Esophagus squamous epithelium (tissue), 5 donors: ENCODE measurements around the gene DENND4A. TPM values are rescaled to one million over a fixed set of nuclear protein-coding genes. Genes with fewer than 3 reads are reported as not detected.
A peak's percentile ranks its signal among the peaks of the same experiment; 100 is the strongest.

Source experiments
- DNase-seq: peaks from one replicate; lab custom pipeline; 2025; lab: John Stamatoyannopoulos, UW
- H3K27ac ChIP-seq, 4 donors: fragments of 200-600 bp; sonication (generic); one replicate each; pipeline ENCODE4 v1.5.1; 2016 to 2019; ENCODE audit warnings: mild to moderate bottlenecking in 1 of 4
- H3K27me3 ChIP-seq, 4 donors: fragments of 200-600 bp; sonication (generic); 1 replicate in 3 of 4; 2 replicates in 1 of 4; pipeline versions ENCODE4 v1.5.1 to v1.6.0; 2017 to 2021; ENCODE audit warnings: antibody characterized with exemption in 1 of 4
- H3K36me3 ChIP-seq, 3 donors: fragments of 200-600 bp; sonication (generic); one replicate each; pipeline ENCODE4 v1.5.1; 2016 to 2019
- H3K4me1 ChIP-seq, 3 donors: fragments of 200-600 bp; sonication (generic); one replicate each; pipeline ENCODE4 v1.5.1; 2017 to 2019
- H3K4me3 ChIP-seq, 4 donors: fragments of 200-600 bp; sonication (generic); 1 replicate in 3 of 4; 2 replicates in 1 of 4; pipeline ENCODE4 v1.5.1; 2016 to 2019; ENCODE audit warnings: mild to moderate bottlenecking in 2 of 4, moderate library complexity in 1 of 4
- H3K9me3 ChIP-seq, 3 donors: fragments of 200-600 bp; sonication (generic); one replicate each; pipeline ENCODE4 v1.5.1; 2016 to 2019
- POLR2A ChIP-seq, 4 donors: fragments of 450-650 bp; IDR thresholded peaks; one replicate each; pipeline ENCODE4 v1.6.1; 2017; ENCODE audit warnings: antibody characterized with exemption in 4 of 4, mild to moderate bottlenecking in 4 of 4, moderate library complexity in 3 of 4
- WGBS, 2 donors: methylation state at CpG; one replicate each; pipeline ENCODE4 v1.1.5; 2018; 5-methylcytosine and 5-hydroxymethylcytosine counted together
- intact Hi-C: fragments of 100-400 bp; cut with DNase I; formaldehyde crosslinking; loops from one replicate; pipeline ENCODE4 v1.15.0; 2022
- total RNA-seq, 4 donors: library from RNA; depleted of rRNA; stranded (reverse); fragments of >200 nt; gene quantifications; one replicate each; pipeline ENCODE4 v1.1.0, GENCODE V29; 2016
- TF ChIP-seq, protein P1 (sequence below), 6 experiments: fragments of 450-650 bp in 4 of 6; fragments of 200-600 bp in 2 of 6; sonication (generic) in 2 of 6; IDR thresholded peaks; one replicate each; pipeline ENCODE4 v1.5.1; 2016 to 2019; ENCODE audit warnings: antibody characterized with exemption in 6 of 6, mild to moderate bottlenecking in 4 of 6, moderate library complexity in 4 of 6
- donor health status: DM: yes; HTN: yes; CAD: no.

The DENND4A gene
- total RNA-seq, 4 donors from 2014 or later: 5.9 to 22.3 (median 10.9) TPM

DNA sequence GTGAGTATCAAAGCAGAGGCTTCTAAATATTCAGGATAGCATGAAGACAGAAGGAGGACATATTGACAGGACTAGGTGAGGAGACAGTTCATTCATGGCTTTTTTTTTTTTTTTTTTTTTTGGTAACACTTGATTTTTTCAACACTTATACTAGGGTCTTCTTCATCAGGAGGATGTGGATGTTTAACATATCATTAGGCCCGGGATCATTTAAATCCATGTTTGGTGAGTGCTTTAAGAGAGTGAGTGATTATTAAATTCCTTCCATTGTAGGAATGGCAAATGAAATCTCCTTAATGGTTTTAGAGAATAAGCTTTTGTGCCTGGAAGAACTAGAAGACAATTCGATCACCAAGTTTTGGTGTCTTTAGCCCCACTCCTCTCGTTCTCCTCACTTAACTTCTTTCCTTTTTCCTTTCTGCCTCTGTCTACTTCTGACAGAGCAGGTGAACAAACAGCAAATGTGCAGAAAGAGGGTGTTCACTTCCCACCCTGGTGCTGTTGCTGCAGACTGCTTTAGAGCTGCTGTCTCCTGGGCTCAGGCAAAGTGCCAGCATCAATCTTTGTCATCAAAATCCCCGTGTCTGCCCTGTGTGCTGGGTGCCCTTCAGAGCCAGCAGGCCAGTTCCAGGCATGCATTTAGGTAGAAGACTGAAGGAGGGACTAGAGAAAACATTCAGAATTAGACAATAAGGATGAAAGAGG lies 41.6 kb upstream of the DENND4A start:
- H3K9me3 ChIP-seq: no peaks in the 10 kb centered on the region

DNA sequence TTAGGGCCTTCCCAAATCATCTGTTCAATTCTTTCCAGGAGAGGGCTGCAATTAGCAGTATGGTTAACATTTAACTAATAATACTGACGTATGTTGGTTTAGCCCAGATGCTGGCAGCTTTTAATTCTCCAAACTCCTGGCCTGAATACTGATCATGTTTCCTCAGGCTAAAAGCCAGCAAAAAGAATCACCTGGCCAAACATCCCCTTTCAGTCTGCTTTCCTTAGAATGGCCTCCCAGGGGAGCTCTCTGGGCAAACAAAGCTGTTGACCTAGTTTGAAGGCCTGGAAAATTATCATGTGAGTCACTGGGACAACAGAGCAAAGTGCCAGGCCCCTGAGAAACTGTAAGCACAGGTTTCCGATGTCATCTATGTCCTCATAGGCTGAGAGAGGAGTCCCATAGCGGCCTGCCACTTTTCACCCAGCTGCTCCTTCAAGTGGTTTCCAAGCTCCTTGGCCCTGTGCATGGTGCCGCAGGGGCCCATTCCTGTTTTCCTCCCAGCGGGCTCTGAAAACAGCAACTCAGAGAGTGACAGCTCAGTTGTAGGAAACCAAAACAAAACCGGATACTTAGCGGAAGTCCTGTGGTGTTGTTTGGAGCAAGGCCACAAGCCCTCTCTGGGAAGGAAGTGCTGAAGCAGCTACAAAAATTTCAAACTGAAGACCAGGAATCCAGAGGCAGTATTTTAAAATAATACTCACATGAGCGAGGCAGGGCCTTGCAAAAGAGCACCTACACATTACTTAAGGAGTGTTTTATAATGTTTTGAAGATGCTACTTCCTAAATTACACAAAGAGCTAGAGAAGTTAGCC lies 40.7 kb upstream of the DENND4A start:
- Histone ChIP-seq H3K27ac (peak overlapping the region; percentile 69 to 89 (median 82)), H3K4me3 (peak overlapping the region in 3 of 4 donors; percentile 6 to 47 (median 24)), H3K9me3 (no peaks in the 10 kb centered on the region), H3K36me3 (no peaks in the 10 kb centered on the region), H3K4me1 (peaks cover 11 to 44% (median 16%) of the 10 kb centered on the region in 3 donors), H3K27me3 (no peaks in the 10 kb centered on the region)
- intact Hi-C loops: no loop called here
- 10 to 12% methylated on average over 6 to 8 of the region's 8 CpGs for WGBS, 2 donors
- no peak for DNase-seq
- TF ChIP-seq, protein P1, sequence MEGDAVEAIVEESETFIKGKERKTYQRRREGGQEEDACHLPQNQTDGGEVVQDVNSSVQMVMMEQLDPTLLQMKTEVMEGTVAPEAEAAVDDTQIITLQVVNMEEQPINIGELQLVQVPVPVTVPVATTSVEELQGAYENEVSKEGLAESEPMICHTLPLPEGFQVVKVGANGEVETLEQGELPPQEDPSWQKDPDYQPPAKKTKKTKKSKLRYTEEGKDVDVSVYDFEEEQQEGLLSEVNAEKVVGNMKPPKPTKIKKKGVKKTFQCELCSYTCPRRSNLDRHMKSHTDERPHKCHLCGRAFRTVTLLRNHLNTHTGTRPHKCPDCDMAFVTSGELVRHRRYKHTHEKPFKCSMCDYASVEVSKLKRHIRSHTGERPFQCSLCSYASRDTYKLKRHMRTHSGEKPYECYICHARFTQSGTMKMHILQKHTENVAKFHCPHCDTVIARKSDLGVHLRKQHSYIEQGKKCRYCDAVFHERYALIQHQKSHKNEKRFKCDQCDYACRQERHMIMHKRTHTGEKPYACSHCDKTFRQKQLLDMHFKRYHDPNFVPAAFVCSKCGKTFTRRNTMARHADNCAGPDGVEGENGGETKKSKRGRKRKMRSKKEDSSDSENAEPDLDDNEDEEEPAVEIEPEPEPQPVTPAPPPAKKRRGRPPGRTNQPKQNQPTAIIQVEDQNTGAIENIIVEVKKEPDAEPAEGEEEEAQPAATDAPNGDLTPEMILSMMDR (IDR thresholded peaks at IDR 0.05): peak in 1 of 6 experiments; percentile 16
- TF ChIP-seq POLR2A (IDR thresholded peaks at IDR 0.05): peak in 1 of 4 donors; percentile 11

More for the DNA sequence above, 41.6 kb upstream of the DENND4A start:
- peak overlapping the region in 1 of 4 donors; percentile 47 for H3K4me3 ChIP-seq
- peaks cover 11 to 44% (median 16%) of the 10 kb centered on the region in 3 donors for H3K4me1 ChIP-seq
- H3K36me3 ChIP-seq: no peaks in the 10 kb centered on the region
- no peak for DNase-seq
- WGBS, 2 donors: 32 to 65% methylated on average over 4 of the region's 4 CpGs
- peak overlapping the region; percentile 69 to 89 (median 82) for H3K27ac ChIP-seq
- no peaks in the 10 kb centered on the region for H3K27me3 ChIP-seq
- no peak for TF ChIP-seq POLR2A (IDR thresholded peaks at IDR 0.05)
- TF ChIP-seq, protein P1 (IDR thresholded peaks at IDR 0.05): no peak
- intact Hi-C loops: no loop called here

DNA sequence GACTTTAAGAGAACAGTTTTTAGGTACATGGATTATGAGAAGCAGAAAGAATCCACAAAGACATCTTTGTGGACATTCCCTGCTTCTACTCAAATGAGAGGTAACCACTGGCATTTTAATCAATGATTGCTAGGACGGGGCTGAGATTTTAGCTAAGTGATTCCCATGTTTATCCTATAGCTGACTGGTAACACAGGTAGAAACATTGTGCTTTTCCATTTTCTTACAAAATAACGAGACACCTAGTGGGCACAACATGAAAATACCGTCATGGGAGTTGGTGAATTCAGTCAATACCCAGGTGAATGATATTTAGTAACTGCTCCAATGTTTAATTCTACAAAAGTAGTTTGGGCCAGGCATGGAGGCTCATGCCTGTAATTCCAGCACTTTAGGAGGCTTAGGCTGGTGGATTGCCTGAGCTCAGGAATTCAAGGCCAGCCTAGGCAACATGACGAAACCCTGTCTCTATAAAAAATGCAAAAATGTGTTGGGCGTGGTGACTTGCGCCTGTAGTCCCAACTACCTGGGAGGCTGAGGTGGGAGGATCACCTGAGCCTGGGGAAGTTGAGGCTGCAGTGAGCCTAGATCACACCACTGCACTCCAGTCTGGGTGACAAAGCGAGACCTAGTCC lies 37.2 kb upstream of the DENND4A start:
- Histone ChIP-seq H3K36me3 (no peaks in the 10 kb centered on the region), H3K27ac (peak overlapping the region in 2 of 4 donors; percentile 16 to 29), H3K9me3 (no peaks in the 10 kb centered on the region), H3K4me1 (peaks cover 11 to 39% (median 13%) of the 10 kb centered on the region in 3 donors), H3K4me3 (no peak overlapping the region), H3K27me3 (no peaks in the 10 kb centered on the region)
- TF ChIP-seq, protein P1 (IDR thresholded peaks at IDR 0.05): peak in 5 of 6 experiments; percentile 34 to 55 (median 41)
- no peak for TF ChIP-seq POLR2A (IDR thresholded peaks at IDR 0.05)
- no peak for DNase-seq
- WGBS, 2 donors: 53 to 58% methylated on average over 5 to 7 of the region's 7 CpGs
- intact Hi-C loops: no loop called here

DNA sequence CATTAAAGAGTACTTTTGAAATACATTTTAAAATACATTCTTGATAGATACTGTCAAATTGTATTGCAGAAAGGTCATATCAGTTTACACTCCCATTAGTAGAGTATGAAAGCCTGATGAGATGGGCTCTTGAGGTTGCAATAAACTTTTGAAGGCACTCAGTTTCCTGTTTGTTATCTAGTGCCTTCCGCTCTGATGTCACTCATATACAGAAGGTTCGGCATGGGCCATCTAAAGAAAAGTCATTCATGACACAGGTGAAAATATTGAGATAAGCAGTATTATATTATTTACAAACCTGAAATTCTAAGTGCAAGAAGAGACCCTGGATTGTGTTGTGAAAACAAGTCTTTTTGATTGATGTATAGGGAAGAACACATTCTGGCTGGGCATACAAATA lies 36.5 kb upstream of the DENND4A start:
- intact Hi-C loops: no loop called here
- WGBS, 2 donors: 76 to 91% methylated on average over 2 of the region's 2 CpGs
- Histone ChIP-seq H3K27me3 (no peaks in the 10 kb centered on the region), H3K4me1 (peaks cover 6 to 33% (median 11%) of the 10 kb centered on the region in 3 donors), H3K36me3 (no peaks in the 10 kb centered on the region), H3K27ac (peak overlapping the region in 2 of 4 donors; percentile 16 to 29), H3K9me3 (no peaks in the 10 kb centered on the region), H3K4me3 (no peak overlapping the region)
- no peak for DNase-seq
- TF ChIP-seq, protein P1 (IDR thresholded peaks at IDR 0.05): no peak
- no peak for TF ChIP-seq POLR2A (IDR thresholded peaks at IDR 0.05)
